Measurements from ENCODE around the gene PRDM12.

PRDM12 gene

GRCh38 chr9:130627896-130628792 lies 36.2 kb upstream of the PRDM12 start:
- TF ChIP-seq, protein P1, sequence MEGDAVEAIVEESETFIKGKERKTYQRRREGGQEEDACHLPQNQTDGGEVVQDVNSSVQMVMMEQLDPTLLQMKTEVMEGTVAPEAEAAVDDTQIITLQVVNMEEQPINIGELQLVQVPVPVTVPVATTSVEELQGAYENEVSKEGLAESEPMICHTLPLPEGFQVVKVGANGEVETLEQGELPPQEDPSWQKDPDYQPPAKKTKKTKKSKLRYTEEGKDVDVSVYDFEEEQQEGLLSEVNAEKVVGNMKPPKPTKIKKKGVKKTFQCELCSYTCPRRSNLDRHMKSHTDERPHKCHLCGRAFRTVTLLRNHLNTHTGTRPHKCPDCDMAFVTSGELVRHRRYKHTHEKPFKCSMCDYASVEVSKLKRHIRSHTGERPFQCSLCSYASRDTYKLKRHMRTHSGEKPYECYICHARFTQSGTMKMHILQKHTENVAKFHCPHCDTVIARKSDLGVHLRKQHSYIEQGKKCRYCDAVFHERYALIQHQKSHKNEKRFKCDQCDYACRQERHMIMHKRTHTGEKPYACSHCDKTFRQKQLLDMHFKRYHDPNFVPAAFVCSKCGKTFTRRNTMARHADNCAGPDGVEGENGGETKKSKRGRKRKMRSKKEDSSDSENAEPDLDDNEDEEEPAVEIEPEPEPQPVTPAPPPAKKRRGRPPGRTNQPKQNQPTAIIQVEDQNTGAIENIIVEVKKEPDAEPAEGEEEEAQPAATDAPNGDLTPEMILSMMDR (IDR thresholded peaks at IDR 0.05; ENCODE audit: low read depth, low read length): no peak
- no peak for DNase-seq (ENCODE audit: extremely low read depth, low read depth)

GRCh38 chr9:130629443-130630070 lies 34.8 kb upstream of the PRDM12 start:
- DNase-seq (ENCODE audit: extremely low read depth, low read depth): no peak
- TF ChIP-seq, protein P1 (IDR thresholded peaks at IDR 0.05; ENCODE audit: low read depth, low read length): no peak

- TF ChIP-seq, protein P1 (IDR thresholded peaks at IDR 0.05; ENCODE audit: low read depth, low read length): no peak
- DNase-seq (ENCODE audit: extremely low read depth, low read depth): no peak
These were observed 34.3 kb upstream of the PRDM12 start for GRCh38 chr9:130630071-130630450.

DNA sequence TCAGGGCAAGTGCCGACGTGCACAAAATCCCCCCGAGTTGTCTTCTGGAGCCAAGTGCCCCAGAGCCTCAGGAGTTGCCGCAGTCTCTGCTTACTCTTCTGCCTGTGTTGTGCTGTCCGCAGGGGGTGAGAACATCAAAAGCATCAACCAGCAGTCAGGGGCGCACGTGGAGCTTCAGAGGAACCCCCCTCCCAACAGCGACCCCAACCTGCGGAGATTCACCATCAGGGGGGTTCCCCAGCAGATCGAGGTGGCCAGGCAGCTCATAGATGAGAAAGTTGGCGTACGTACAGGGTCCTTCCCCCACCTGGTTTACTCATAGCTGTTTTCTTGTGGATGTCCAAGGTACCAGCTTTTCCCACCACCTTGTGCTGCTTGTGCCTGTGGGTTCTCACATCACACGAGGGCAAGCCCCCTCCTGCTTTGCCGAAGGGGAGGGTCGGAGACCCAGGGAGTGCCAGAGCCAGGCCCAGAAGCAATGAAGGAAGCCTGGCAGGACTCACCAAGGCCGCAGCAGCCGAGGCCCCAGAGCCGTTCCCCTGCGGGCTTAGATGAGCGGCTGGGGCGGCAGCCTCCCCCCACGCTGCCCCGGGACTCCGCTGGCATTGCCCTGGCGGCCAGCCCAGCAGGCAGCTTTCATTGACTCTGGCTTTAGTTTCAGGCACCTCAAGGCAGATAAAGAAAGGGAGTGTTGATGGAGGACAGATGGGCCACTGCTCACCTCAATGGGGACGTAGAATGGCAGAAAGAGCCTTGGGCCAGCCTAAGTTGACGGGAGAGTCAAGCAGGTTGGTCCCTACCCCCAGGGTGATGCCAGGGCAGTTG lies 33.7 kb upstream of the PRDM12 start:
- no peak for DNase-seq (ENCODE audit: extremely low read depth, low read depth)
- TF ChIP-seq, protein P1 (IDR thresholded peaks at IDR 0.05; ENCODE audit: low read depth, low read length): no peak

DNA sequence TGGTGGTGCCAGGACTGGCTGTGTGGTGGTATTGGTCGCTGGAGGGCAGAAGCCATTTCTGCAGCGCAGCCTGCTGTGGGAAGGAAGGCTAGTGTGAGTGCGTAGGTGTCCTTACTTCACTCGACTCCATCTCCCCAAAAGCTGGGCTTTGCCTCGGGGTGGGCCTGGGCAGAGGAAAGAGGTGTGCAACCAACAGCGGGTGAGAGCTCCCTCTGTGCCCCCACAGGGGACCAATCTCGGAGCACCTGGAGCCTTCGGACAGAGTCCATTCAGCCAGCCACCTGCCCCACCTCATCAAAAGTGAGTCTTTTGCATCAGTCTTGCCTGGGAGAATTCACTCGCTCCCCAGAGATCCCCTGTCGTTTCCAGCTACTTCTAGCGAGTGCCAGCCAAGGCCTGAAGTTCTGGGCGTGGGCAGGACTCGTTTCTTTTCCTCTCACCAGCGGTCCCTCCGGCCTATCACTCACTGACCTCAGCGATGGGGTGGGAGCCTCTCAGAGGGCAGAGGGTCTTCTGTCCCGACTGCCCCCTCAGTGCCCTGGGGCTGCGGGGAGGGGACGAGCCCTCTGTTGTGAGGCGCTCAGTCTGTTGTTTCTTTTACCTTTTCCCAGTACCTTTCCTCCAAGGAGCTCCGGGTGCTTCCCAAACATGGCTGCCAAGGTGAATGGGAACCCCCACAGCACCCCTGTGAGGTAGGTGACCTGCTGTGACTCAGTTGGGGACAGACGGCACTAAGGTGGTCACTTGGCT lies 32.9 kb upstream of the PRDM12 start:
- TF ChIP-seq, protein P1 (IDR thresholded peaks at IDR 0.05; ENCODE audit: low read depth, low read length): no peak
- DNase-seq (ENCODE audit: extremely low read depth, low read depth): no peak

- DNase-seq (ENCODE audit: extremely low read depth, low read depth): no peak
- TF ChIP-seq, protein P1 (IDR thresholded peaks at IDR 0.05; ENCODE audit: low read depth, low read length): no peak
These were observed 32.2 kb upstream of the PRDM12 start for GRCh38 chr9:130632081-130632710.
